22Rv1 (cell line): ENCODE data around the gene PRSS36.

Experiments
- ZFX ChIP-seq: fragments of 450-650 bp; IDR thresholded peaks from 2 replicates; pipeline ENCODE4 v1.6.1; 2017; ENCODE audit warnings: antibody characterized with exemption, borderline replicate concordance
- TF ChIP-seq, protein P1 (sequence below): fragments of 450-650 bp; IDR thresholded peaks from 2 replicates; pipeline ENCODE4 v1.5.1; 2017; ENCODE audit warnings: mild to moderate bottlenecking

DNA sequence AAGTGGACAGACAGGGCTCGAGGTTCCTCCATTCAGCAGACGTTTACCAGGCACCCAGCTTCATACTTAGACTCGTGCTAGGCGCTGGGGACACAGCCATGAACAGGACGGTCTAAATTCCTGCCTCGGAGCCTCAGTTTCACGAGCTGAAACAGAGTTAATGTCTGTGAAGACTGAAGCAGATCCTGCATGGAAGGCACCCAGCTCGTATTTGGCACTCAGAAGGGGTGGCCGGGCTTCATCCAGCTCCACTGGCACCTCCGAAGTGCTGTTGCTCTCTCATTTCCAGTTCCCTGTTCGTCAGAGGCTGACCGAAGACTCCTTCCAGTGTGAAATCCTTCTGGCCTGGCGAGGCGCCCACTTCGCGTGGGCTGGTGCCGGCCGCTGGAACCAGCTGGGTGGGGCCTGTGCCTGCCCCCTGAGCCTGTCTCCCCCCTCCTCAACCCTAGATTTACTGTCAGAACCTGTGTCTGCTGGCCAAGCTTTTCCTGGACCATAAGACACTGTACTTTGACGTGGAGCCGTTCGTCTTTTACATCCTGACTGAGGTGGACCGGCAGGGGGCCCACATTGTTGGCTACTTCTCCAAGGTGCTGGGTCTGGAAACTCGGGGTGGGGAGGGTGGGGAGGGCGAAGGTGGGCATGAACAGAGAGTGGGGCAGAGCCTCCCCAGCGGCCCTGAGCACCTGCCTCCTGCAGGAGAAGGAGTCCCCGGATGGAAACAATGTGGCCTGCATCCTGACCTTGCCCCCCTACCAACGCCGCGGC, 20.1 kb downstream of the PRSS36 start:
- TF ChIP-seq, protein P1, sequence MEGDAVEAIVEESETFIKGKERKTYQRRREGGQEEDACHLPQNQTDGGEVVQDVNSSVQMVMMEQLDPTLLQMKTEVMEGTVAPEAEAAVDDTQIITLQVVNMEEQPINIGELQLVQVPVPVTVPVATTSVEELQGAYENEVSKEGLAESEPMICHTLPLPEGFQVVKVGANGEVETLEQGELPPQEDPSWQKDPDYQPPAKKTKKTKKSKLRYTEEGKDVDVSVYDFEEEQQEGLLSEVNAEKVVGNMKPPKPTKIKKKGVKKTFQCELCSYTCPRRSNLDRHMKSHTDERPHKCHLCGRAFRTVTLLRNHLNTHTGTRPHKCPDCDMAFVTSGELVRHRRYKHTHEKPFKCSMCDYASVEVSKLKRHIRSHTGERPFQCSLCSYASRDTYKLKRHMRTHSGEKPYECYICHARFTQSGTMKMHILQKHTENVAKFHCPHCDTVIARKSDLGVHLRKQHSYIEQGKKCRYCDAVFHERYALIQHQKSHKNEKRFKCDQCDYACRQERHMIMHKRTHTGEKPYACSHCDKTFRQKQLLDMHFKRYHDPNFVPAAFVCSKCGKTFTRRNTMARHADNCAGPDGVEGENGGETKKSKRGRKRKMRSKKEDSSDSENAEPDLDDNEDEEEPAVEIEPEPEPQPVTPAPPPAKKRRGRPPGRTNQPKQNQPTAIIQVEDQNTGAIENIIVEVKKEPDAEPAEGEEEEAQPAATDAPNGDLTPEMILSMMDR: no peak
- no peak for TF ChIP-seq ZFX
